GM19468 (cell line): Measurements from ENCODE around the gene KLF15.
A peak's percentile ranks its signal among the peaks of the same experiment; 100 is the strongest.

Experiments
- ATAC-seq: cut with Tn5 transposase; IDR thresholded peaks from one replicate; pipeline ENCODE4 v1.9.1; 2021; ENCODE audit warnings: mild to moderate bottlenecking, moderate library complexity, moderate number of reproducible peaks; ENCODE audit not compliant: unreplicated experiment; ENCODE audit errors: extremely low read depth

KLF15 gene

GRCh38 chr3:126390201-126390600 lies 33.0 kb upstream of the KLF15 start:
- no peak for ATAC-seq

- ATAC-seq = no peak
These were observed 32.6 kb upstream of the KLF15 start for GRCh38 chr3:126389794-126390146.

- peak; percentile 21 for ATAC-seq
These were observed 32.0 kb upstream of the KLF15 start for GRCh38 chr3:126389112-126389793.

- ATAC-seq = no peak
These were observed 24.8 kb upstream of the KLF15 start for GRCh38 chr3:126381966-126382365.

GRCh38 chr3:126380011-126380768 lies 23.0 kb upstream of the KLF15 start:
- no peak for ATAC-seq

- no peak for ATAC-seq
These were observed 21.1 kb upstream of the KLF15 start for GRCh38 chr3:126378341-126378751.

- no peak for ATAC-seq
These were observed 20.0 kb upstream of the KLF15 start for GRCh38 chr3:126377211-126377610.

GRCh38 chr3:126376444-126376843 lies 19.2 kb upstream of the KLF15 start:
- no peak for ATAC-seq

GRCh38 chr3:126375835-126376331 lies 18.7 kb upstream of the KLF15 start:
- ATAC-seq = no peak

GRCh38 chr3:126373682-126374601 lies 16.7 kb upstream of the KLF15 start:
- ATAC-seq = no peak

- ATAC-seq = no peak
These were observed 16.0 kb upstream of the KLF15 start for GRCh38 chr3:126373146-126373613.

- ATAC-seq = no peak
These were observed 15.4 kb upstream of the KLF15 start for GRCh38 chr3:126372413-126373145.

- no peak for ATAC-seq
These were observed 14.0 kb upstream of the KLF15 start for GRCh38 chr3:126371096-126371705.

- ATAC-seq = no peak
These were observed 13.4 kb upstream of the KLF15 start for GRCh38 chr3:126370606-126371005.

- ATAC-seq = no peak
These were observed 12.8 kb upstream of the KLF15 start for GRCh38 chr3:126370055-126370454.

GRCh38 chr3:126369490-126369889 lies 12.3 kb upstream of the KLF15 start:
- ATAC-seq = no peak

- ATAC-seq = no peak
These were observed 10.2 kb upstream of the KLF15 start for GRCh38 chr3:126367316-126367805.

- no peak for ATAC-seq
These were observed 8.4 kb upstream of the KLF15 start for GRCh38 chr3:126365351-126366277.
